ENCODE measurements around the gene CCBE1.

GRCh38 chr18:59582395-59582794, 114.8 kb downstream of the CCBE1 start:
- TF ChIP-seq TAF1 (IDR thresholded peaks at IDR 0.05; ENCODE audit: borderline replicate concordance, low read depth, low read length) (no peak), RAD21 (IDR thresholded peaks at IDR 0.05; ENCODE audit: low read length) (no peak), EZH2phosphoT487 (IDR thresholded peaks at IDR 0.05; ENCODE audit: borderline replicate concordance, low read depth) (no peak)
- TF ChIP-seq, protein P1, sequence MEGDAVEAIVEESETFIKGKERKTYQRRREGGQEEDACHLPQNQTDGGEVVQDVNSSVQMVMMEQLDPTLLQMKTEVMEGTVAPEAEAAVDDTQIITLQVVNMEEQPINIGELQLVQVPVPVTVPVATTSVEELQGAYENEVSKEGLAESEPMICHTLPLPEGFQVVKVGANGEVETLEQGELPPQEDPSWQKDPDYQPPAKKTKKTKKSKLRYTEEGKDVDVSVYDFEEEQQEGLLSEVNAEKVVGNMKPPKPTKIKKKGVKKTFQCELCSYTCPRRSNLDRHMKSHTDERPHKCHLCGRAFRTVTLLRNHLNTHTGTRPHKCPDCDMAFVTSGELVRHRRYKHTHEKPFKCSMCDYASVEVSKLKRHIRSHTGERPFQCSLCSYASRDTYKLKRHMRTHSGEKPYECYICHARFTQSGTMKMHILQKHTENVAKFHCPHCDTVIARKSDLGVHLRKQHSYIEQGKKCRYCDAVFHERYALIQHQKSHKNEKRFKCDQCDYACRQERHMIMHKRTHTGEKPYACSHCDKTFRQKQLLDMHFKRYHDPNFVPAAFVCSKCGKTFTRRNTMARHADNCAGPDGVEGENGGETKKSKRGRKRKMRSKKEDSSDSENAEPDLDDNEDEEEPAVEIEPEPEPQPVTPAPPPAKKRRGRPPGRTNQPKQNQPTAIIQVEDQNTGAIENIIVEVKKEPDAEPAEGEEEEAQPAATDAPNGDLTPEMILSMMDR (IDR thresholded peaks at IDR 0.05): no peak
